Measurements from ENCODE around the gene JPH3. TPM values are rescaled to one million over a fixed set of nuclear protein-coding genes. Genes with fewer than 3 reads are reported as not detected.

Gene JPH3
- total RNA-seq, 1 experiment from 2014 or later = 39.0 TPM

- Mint-ChIP-seq H3K36me3 (peaks cover 33% of the 10 kb centered on the region), H3K9me3 (no peaks in the 10 kb centered on the region), H3K4me1 (peaks cover 2% of the 10 kb centered on the region; the same call in 1 of the 2 replicates), H3K27me3 (ENCODE audit: low read depth) (no peaks in the 10 kb centered on the region), H3K27ac (no peak overlapping the region), H3K4me3 (no peak overlapping the region)
- DNase-seq (ENCODE audit: low spot score) (no peak), ATAC-seq (no peak)
- CTCF ChIA-PET = interaction anchor here (1.1 kb wide), 1 partner anchor 1004 kb away, joined by 3 read pairs; no protein-coding TSS in a partner anchor
- POLR2A ChIA-PET = no interaction called here
- TF ChIP-seq MLX (CRISPR knock-in tag; IDR thresholded peaks at IDR 0.05) = no peak
- no peak for TF ChIP-seq STAT6 (CRISPR knock-in tag; conservative IDR thresholded peaks at IDR 0.05; ENCODE audit: low read depth)
- TF ChIP-seq ATF1 (CRISPR knock-in tag; IDR thresholded peaks at IDR 0.05) = no peak
- no peak for TF ChIP-seq ATF2 (CRISPR knock-in tag; IDR thresholded peaks at IDR 0.05; ENCODE audit: borderline replicate concordance, low read depth)
- TF ChIP-seq IRF1 (CRISPR knock-in tag; IDR thresholded peaks at IDR 0.05) = no peak
Measured at GRCh38 chr16:87733190-87733589, 130.9 kb downstream of the JPH3 start.

GRCh38 chr16:87734644-87735043, 132.3 kb downstream of the JPH3 start:
- ChIA-PET POLR2A (interaction anchor here (0.6 to 0.7 kb wide), 3 partner anchors 13 to 163 kb away, joined by 3 to 8 read pairs (median 5); no protein-coding TSS in a partner anchor), CTCF (interaction anchor here (0.6 to 1.5 kb wide), 6 partner anchors 11 to 318 kb away, joined by 3 to 4 read pairs (median 4); no protein-coding TSS in a partner anchor)
- H3K36me3 Mint-ChIP-seq = peaks cover 25% of the 10 kb centered on the region
- DNase-seq (ENCODE audit: low spot score) = peak; percentile 19
- no peak overlapping the region for H3K4me3 Mint-ChIP-seq
- H3K27me3 Mint-ChIP-seq (ENCODE audit: low read depth) = no peaks in the 10 kb centered on the region
- no peak overlapping the region for H3K27ac Mint-ChIP-seq
- ATAC-seq = no peak
- peaks cover 2% of the 10 kb centered on the region; the same call in 1 of the 2 replicates for H3K4me1 Mint-ChIP-seq
- TF ChIP-seq FOXP4 (CRISPR knock-in tag; IDR thresholded peaks at IDR 0.05) (no peak), NR3C1 (CRISPR knock-in tag; conservative IDR thresholded peaks at IDR 0.05; ENCODE audit: low read depth) (no peak), CBFB (CRISPR knock-in tag; IDR thresholded peaks at IDR 0.05; ENCODE audit: low read depth) (no peak), HMGXB4 (CRISPR knock-in tag; IDR thresholded peaks at IDR 0.05) (no peak), NFATC4 (CRISPR knock-in tag; IDR thresholded peaks at IDR 0.05) (no peak)
- no peaks in the 10 kb centered on the region for H3K9me3 Mint-ChIP-seq
